GM19463 (cell line): Measurements from ENCODE around the gene CEMIP.

Experiments
- ATAC-seq: cut with Tn5 transposase; IDR thresholded peaks from one replicate; pipeline ENCODE4 v1.9.1; 2021; ENCODE audit warnings: mild to moderate bottlenecking, moderate library complexity; ENCODE audit not compliant: unreplicated experiment

The CEMIP gene

GRCh38 chr15:80778964-80779657 is at the start of gene CEMIP:
Gene CEMIP (plus strand): TSS chr15:80779370. CDS start chr15:80873880, 94,510 bp downstream.
- ATAC-seq: peak; percentile 57

GRCh38 chr15:80730387-80730786 is 48.8 kb upstream of the CEMIP start:
- no peak for ATAC-seq

GRCh38 chr15:80730926-80731325 is 48.2 kb upstream of the CEMIP start:
- no peak for ATAC-seq

- no peak for ATAC-seq
Observed at GRCh38 chr15:80732167-80732566, 47.0 kb upstream of the CEMIP start.

GRCh38 chr15:80732818-80733217 is 46.4 kb upstream of the CEMIP start:
- ATAC-seq: no peak

GRCh38 chr15:80733460-80733859 is 45.7 kb upstream of the CEMIP start:
- no peak for ATAC-seq

- no peak for ATAC-seq
Observed at GRCh38 chr15:80735344-80735743, 43.8 kb upstream of the CEMIP start.

GRCh38 chr15:80736560-80736959 is 42.6 kb upstream of the CEMIP start:
- ATAC-seq: no peak

GRCh38 chr15:80739919-80740318 is 39.3 kb upstream of the CEMIP start:
- ATAC-seq: no peak

- no peak for ATAC-seq
Observed at GRCh38 chr15:80742081-80742480, 37.1 kb upstream of the CEMIP start.

- no peak for ATAC-seq
Observed at GRCh38 chr15:80743189-80743833, 35.9 kb upstream of the CEMIP start.

GRCh38 chr15:80744415-80744814 is 34.8 kb upstream of the CEMIP start:
- no peak for ATAC-seq

GRCh38 chr15:80744826-80745225 is 34.3 kb upstream of the CEMIP start:
- ATAC-seq: no peak

- no peak for ATAC-seq
Observed at GRCh38 chr15:80745888-80746287, 33.3 kb upstream of the CEMIP start.

- ATAC-seq: no peak
Observed at GRCh38 chr15:80747317-80748053, 31.7 kb upstream of the CEMIP start.

GRCh38 chr15:80749589-80749988 is 29.6 kb upstream of the CEMIP start:
- no peak for ATAC-seq

- ATAC-seq: no peak
Observed at GRCh38 chr15:80750575-80750974, 28.6 kb upstream of the CEMIP start.

- no peak for ATAC-seq
Observed at GRCh38 chr15:80752204-80752603, 27.0 kb upstream of the CEMIP start.

GRCh38 chr15:80753161-80753560 is 26.0 kb upstream of the CEMIP start:
- no peak for ATAC-seq

GRCh38 chr15:80754014-80754413 is 25.2 kb upstream of the CEMIP start:
- ATAC-seq: no peak

GRCh38 chr15:80755885-80756284 is 23.3 kb upstream of the CEMIP start:
- ATAC-seq: no peak
